ENCODE measurements around the gene SLFNL1.

DNA sequence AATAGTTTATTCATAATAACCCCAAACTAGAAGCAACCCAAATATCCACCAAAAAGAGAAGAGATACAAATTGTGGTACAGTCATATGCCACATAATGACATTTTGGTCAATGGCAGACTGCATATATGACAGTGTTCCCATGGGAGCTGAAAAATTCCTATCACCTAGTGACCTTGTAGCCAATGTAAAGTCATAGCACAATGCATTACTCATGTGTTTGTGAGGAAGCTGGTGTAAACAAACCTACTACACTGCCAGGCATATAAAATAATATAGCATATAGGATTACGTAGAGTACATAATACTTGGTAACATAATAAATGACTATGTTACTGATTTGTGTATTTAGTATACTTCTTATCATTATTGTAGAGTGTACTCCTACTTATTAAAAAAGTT lies 29.5 kb upstream of the SLFNL1 start:
- TF ChIP-seq SP1 (IDR thresholded peaks at IDR 0.05) (no peak), FOXA1 (IDR thresholded peaks at IDR 0.05) (no peak)
- TF ChIP-seq, protein P1, sequence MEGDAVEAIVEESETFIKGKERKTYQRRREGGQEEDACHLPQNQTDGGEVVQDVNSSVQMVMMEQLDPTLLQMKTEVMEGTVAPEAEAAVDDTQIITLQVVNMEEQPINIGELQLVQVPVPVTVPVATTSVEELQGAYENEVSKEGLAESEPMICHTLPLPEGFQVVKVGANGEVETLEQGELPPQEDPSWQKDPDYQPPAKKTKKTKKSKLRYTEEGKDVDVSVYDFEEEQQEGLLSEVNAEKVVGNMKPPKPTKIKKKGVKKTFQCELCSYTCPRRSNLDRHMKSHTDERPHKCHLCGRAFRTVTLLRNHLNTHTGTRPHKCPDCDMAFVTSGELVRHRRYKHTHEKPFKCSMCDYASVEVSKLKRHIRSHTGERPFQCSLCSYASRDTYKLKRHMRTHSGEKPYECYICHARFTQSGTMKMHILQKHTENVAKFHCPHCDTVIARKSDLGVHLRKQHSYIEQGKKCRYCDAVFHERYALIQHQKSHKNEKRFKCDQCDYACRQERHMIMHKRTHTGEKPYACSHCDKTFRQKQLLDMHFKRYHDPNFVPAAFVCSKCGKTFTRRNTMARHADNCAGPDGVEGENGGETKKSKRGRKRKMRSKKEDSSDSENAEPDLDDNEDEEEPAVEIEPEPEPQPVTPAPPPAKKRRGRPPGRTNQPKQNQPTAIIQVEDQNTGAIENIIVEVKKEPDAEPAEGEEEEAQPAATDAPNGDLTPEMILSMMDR (IDR thresholded peaks at IDR 0.05; ENCODE audit: low read depth, low read length, missing input control) = no peak
- TF ChIP-seq, protein P2, sequence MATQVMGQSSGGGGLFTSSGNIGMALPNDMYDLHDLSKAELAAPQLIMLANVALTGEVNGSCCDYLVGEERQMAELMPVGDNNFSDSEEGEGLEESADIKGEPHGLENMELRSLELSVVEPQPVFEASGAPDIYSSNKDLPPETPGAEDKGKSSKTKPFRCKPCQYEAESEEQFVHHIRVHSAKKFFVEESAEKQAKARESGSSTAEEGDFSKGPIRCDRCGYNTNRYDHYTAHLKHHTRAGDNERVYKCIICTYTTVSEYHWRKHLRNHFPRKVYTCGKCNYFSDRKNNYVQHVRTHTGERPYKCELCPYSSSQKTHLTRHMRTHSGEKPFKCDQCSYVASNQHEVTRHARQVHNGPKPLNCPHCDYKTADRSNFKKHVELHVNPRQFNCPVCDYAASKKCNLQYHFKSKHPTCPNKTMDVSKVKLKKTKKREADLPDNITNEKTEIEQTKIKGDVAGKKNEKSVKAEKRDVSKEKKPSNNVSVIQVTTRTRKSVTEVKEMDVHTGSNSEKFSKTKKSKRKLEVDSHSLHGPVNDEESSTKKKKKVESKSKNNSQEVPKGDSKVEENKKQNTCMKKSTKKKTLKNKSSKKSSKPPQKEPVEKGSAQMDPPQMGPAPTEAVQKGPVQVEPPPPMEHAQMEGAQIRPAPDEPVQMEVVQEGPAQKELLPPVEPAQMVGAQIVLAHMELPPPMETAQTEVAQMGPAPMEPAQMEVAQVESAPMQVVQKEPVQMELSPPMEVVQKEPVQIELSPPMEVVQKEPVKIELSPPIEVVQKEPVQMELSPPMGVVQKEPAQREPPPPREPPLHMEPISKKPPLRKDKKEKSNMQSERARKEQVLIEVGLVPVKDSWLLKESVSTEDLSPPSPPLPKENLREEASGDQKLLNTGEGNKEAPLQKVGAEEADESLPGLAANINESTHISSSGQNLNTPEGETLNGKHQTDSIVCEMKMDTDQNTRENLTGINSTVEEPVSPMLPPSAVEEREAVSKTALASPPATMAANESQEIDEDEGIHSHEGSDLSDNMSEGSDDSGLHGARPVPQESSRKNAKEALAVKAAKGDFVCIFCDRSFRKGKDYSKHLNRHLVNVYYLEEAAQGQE (IDR thresholded peaks at IDR 0.05) = no peak
